Measurements from ENCODE around the gene SPNS3. TPM values are rescaled to one million over a fixed set of nuclear protein-coding genes. Genes with fewer than 3 reads are reported as not detected.

SPNS3 gene
- polyA plus RNA-seq (2012; rRNA removed), result 0.05 TPM in 1 of 2 replicates, not detected in the other
- 0.03 and 0.04 TPM in 2 replicates for polyA plus RNA-seq (2012; cell fraction: cytosol; rRNA removed)
- polyA plus RNA-seq (2012; cell fraction: nucleus; rRNA removed), result 0.08 and 0.19 TPM in 2 replicates

GRCh38 chr17:4433515-4434031 is at the start of gene SPNS3:
SPNS3 (plus strand) TSS chr17:4433940; CDS start chr17:4433968, 28 bp downstream.
- Histone ChIP-seq H3K9ac (no peak within 1 kb of the TSS), H3K27me3 (ENCODE audit: insufficient read depth) (no peaks in the 10 kb centered on the region), H3K79me2 (ENCODE audit: insufficient read depth) (no peaks in the 10 kb centered on the region), H3K36me3 (replicated peaks in 1 of 2; ENCODE audit: control insufficient read depth in 1 of 2, insufficient read depth in 2 of 2, low read length in 1 of 2) (no peaks in the 10 kb centered on the region), H3F3A (replicated peaks; ENCODE audit: insufficient read depth) (no peaks in the 10 kb centered on the region), H3K9me3 (no peaks in the 10 kb centered on the region), H3K4me2 (no peak within 1 kb of the TSS), H2AFZ (ENCODE audit: low read depth) (no peak within 1 kb of the TSS), H3K4me3 (ENCODE audit: low read depth in 2 of 2, low read length in 1 of 2) (no peak within 1 kb of the TSS), H3K4me1 (ENCODE audit: control insufficient read depth in 1 of 2, insufficient read depth in 2 of 2, low read depth in 1 of 2, low read length in 1 of 2) (no peaks in the 10 kb centered on the region), H3K9me2 (no peaks in the 10 kb centered on the region), H3K27ac (ENCODE audit: low read depth in 2 of 2, low read length in 1 of 2) (no peak within 1 kb of the TSS), H4K20me1 (ENCODE audit: insufficient read depth) (no peaks in the 10 kb centered on the region)
- ChIA-PET POLR2A (no interaction called here), CTCF (interaction anchor here (0.6 to 1.1 kb wide), 4 partner anchors 13 to 448 kb away, joined by 3 read pairs; no protein-coding TSS in a partner anchor)
- TF ChIP-seq, protein P1, sequence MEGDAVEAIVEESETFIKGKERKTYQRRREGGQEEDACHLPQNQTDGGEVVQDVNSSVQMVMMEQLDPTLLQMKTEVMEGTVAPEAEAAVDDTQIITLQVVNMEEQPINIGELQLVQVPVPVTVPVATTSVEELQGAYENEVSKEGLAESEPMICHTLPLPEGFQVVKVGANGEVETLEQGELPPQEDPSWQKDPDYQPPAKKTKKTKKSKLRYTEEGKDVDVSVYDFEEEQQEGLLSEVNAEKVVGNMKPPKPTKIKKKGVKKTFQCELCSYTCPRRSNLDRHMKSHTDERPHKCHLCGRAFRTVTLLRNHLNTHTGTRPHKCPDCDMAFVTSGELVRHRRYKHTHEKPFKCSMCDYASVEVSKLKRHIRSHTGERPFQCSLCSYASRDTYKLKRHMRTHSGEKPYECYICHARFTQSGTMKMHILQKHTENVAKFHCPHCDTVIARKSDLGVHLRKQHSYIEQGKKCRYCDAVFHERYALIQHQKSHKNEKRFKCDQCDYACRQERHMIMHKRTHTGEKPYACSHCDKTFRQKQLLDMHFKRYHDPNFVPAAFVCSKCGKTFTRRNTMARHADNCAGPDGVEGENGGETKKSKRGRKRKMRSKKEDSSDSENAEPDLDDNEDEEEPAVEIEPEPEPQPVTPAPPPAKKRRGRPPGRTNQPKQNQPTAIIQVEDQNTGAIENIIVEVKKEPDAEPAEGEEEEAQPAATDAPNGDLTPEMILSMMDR (IDR thresholded peaks at IDR 0.05), result no peak
- TF ChIP-seq NFIC (IDR thresholded peaks at IDR 0.05; ENCODE audit: borderline replicate concordance) (no peak), CHD2 (IDR thresholded peaks at IDR 0.05; ENCODE audit: low read length, partially characterized antibody) (no peak), SMC3 (IDR thresholded peaks at IDR 0.05; ENCODE audit: low read depth, low read length) (no peak), ELF1 (IDR thresholded peaks at IDR 0.05) (no peak)
- TF ChIP-seq, protein P2, sequence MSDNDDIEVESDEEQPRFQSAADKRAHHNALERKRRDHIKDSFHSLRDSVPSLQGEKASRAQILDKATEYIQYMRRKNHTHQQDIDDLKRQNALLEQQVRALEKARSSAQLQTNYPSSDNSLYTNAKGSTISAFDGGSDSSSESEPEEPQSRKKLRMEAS (IDR thresholded peaks at IDR 0.05; ENCODE audit: low read depth), result no peak
- WGBS (ENCODE audit: low lambda C conversion rate), result 79% methylated on average over 10 of the region's 13 CpGs
- no peak for DNase-seq

- Histone ChIP-seq H3F3A (replicated peaks; ENCODE audit: insufficient read depth) (no peaks in the 10 kb centered on the region), H3K9me2 (no peaks in the 10 kb centered on the region), H3K79me2 (ENCODE audit: insufficient read depth) (no peaks in the 10 kb centered on the region), H3K27me3 (ENCODE audit: insufficient read depth) (no peaks in the 10 kb centered on the region), H3K4me3 (ENCODE audit: low read depth in 2 of 2, low read length in 1 of 2) (no peak overlapping the region), H3K27ac (ENCODE audit: low read depth in 2 of 2, low read length in 1 of 2) (no peak overlapping the region), H3K9me3 (no peaks in the 10 kb centered on the region), H3K4me2 (no peak overlapping the region), H3K9ac (no peak overlapping the region), H4K20me1 (ENCODE audit: insufficient read depth) (no peaks in the 10 kb centered on the region), H2AFZ (ENCODE audit: low read depth) (no peak overlapping the region), H3K36me3 (replicated peaks in 1 of 2; ENCODE audit: control insufficient read depth in 1 of 2, insufficient read depth in 2 of 2, low read length in 1 of 2) (no peaks in the 10 kb centered on the region), H3K4me1 (ENCODE audit: control insufficient read depth in 1 of 2, insufficient read depth in 2 of 2, low read depth in 1 of 2, low read length in 1 of 2) (no peaks in the 10 kb centered on the region)
- POLR2A ChIA-PET, result no interaction called here
- CTCF ChIA-PET, result interaction anchor here (1.0 kb wide), 1 partner anchor 10 kb away, joined by 3 read pairs; no protein-coding TSS in a partner anchor
- 97% methylated on average over 2 of the region's 2 CpGs for WGBS (ENCODE audit: low lambda C conversion rate)
- DNase-seq, result no peak
- TF ChIP-seq GABPA (IDR thresholded peaks at IDR 0.05; ENCODE audit: low read depth) (no peak), CHD2 (IDR thresholded peaks at IDR 0.05; ENCODE audit: low read length, partially characterized antibody) (no peak), ELF1 (IDR thresholded peaks at IDR 0.05) (no peak), JUND (IDR thresholded peaks at IDR 0.05) (no peak), FOSL2 (IDR thresholded peaks at IDR 0.05; ENCODE audit: borderline replicate concordance, low read depth) (no peak), TEAD4 (IDR thresholded peaks at IDR 0.05; ENCODE audit: borderline replicate concordance, insufficient read depth) (no peak), RCOR1 (IDR thresholded peaks at IDR 0.05; ENCODE audit: low read length) (no peak), TAF1 (IDR thresholded peaks at IDR 0.05; ENCODE audit: borderline replicate concordance, low read depth, low read length) (no peak), FOXM1 (IDR thresholded peaks at IDR 0.05; ENCODE audit: low read depth) (no peak), PBX3 (IDR thresholded peaks at IDR 0.05) (no peak), RFX5 (IDR thresholded peaks at IDR 0.05; ENCODE audit: low read length) (no peak)
- TF ChIP-seq, protein P2 (IDR thresholded peaks at IDR 0.05; ENCODE audit: low read depth), result no peak
- TF ChIP-seq, protein P3, sequence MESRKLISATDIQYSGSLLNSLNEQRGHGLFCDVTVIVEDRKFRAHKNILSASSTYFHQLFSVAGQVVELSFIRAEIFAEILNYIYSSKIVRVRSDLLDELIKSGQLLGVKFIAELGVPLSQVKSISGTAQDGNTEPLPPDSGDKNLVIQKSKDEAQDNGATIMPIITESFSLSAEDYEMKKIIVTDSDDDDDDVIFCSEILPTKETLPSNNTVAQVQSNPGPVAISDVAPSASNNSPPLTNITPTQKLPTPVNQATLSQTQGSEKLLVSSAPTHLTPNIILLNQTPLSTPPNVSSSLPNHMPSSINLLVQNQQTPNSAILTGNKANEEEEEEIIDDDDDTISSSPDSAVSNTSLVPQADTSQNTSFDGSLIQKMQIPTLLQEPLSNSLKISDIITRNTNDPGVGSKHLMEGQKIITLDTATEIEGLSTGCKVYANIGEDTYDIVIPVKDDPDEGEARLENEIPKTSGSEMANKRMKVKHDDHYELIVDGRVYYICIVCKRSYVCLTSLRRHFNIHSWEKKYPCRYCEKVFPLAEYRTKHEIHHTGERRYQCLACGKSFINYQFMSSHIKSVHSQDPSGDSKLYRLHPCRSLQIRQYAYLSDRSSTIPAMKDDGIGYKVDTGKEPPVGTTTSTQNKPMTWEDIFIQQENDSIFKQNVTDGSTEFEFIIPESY (IDR thresholded peaks at IDR 0.05; ENCODE audit: borderline replicate concordance, low read depth), result no peak
- TF ChIP-seq, protein P4, sequence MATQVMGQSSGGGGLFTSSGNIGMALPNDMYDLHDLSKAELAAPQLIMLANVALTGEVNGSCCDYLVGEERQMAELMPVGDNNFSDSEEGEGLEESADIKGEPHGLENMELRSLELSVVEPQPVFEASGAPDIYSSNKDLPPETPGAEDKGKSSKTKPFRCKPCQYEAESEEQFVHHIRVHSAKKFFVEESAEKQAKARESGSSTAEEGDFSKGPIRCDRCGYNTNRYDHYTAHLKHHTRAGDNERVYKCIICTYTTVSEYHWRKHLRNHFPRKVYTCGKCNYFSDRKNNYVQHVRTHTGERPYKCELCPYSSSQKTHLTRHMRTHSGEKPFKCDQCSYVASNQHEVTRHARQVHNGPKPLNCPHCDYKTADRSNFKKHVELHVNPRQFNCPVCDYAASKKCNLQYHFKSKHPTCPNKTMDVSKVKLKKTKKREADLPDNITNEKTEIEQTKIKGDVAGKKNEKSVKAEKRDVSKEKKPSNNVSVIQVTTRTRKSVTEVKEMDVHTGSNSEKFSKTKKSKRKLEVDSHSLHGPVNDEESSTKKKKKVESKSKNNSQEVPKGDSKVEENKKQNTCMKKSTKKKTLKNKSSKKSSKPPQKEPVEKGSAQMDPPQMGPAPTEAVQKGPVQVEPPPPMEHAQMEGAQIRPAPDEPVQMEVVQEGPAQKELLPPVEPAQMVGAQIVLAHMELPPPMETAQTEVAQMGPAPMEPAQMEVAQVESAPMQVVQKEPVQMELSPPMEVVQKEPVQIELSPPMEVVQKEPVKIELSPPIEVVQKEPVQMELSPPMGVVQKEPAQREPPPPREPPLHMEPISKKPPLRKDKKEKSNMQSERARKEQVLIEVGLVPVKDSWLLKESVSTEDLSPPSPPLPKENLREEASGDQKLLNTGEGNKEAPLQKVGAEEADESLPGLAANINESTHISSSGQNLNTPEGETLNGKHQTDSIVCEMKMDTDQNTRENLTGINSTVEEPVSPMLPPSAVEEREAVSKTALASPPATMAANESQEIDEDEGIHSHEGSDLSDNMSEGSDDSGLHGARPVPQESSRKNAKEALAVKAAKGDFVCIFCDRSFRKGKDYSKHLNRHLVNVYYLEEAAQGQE (IDR thresholded peaks at IDR 0.05; ENCODE audit: low read depth, low read length), result no peak
Measured at GRCh38 chr17:4386406-4386805, 47.3 kb upstream of the SPNS3 start.
